Measurements from ENCODE around the gene COL16A1. TPM values are rescaled to one million over a fixed set of nuclear protein-coding genes. Genes with fewer than 3 reads are reported as not detected.
A peak's percentile ranks its signal among the peaks of the same experiment; 100 is the strongest.

COL16A1 gene
- total RNA-seq, 1 experiment from 2014 or later, result 10.3 TPM

DNA sequence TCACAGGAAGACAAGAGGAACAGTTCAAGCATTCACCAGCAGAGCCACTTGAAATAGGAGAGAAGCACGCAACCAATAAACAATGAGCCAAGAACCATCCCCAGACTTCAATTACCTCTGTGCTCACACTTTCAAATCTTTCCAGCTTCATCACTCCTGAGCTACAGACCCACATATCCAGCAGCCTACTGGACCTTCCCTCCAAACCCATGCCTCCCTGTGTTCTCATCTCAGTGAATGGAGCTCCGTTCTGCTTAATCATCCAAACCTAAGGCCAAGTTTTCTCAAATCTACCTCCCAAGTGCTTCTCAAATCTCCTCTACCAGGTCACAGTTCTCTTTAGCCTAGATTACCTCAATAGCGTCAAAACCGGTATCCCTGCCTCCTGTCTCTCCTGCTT lies 62.9 kb downstream of the COL16A1 start:
- no peaks in the 10 kb centered on the region for H3K36me3 ChIP-seq (replicated peaks; ENCODE audit: control insufficient read depth, insufficient read depth, low read length)
- H3K4me3 ChIP-seq (ENCODE audit: insufficient read depth, low read depth, low read length), result no peak overlapping the region
- no peaks in the 10 kb centered on the region for H3K27me3 ChIP-seq (ENCODE audit: control insufficient read depth, insufficient read depth, low read length)
- no peak for DNase-seq

DNA sequence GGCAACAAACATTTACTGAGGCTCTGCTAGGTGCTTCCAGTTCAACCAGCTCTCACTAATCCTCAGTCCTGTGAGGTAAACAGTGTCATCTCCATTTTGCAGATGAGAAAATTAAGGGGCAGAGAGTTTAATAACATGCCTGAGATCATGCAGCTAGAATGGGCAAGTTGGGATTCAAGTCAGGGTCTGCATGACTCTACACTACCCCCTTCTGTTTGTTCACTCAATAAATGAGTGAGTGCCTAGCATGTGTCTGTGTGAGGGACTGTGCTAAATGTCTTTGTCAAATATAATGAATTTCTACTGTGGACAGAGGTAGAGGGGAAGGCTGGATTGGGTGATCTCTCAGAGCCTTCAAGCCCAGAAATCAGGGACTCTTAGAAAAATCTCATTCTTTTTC lies 63.6 kb downstream of the COL16A1 start:
- no peaks in the 10 kb centered on the region for H3K27me3 ChIP-seq (ENCODE audit: control insufficient read depth, insufficient read depth, low read length)
- no peak overlapping the region for H3K4me3 ChIP-seq (ENCODE audit: insufficient read depth, low read depth, low read length)
- no peak for DNase-seq
- H3K36me3 ChIP-seq (replicated peaks; ENCODE audit: control insufficient read depth, insufficient read depth, low read length), result no peaks in the 10 kb centered on the region

DNA sequence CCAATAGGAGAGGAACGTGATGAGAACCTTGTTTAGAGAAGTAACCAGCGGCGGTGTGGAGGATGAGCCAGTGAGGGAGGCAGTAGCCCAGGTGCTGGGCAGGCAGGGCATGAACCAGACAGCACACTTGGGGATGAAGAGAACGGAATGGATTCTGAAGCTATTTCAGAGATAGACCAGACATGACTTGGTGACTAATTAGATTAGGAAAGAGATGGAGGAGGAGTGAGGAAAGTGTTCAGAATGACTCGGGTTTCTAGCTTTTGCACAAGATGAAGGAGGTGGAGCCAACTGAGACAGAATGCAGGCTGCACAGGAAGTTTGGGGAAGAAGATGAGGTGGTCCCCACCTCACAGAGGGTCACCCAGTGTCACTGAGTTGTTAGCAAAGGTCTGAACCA lies 64.3 kb downstream of the COL16A1 start:
- no peak for DNase-seq
- no peaks in the 10 kb centered on the region; the same call in 1 of the 2 replicates for H3K36me3 ChIP-seq (replicated peaks; ENCODE audit: control insufficient read depth, insufficient read depth, low read length)
- no peak overlapping the region for H3K4me3 ChIP-seq (ENCODE audit: insufficient read depth, low read depth, low read length)
- H3K27me3 ChIP-seq (ENCODE audit: control insufficient read depth, insufficient read depth, low read length), result no peaks in the 10 kb centered on the region

DNA sequence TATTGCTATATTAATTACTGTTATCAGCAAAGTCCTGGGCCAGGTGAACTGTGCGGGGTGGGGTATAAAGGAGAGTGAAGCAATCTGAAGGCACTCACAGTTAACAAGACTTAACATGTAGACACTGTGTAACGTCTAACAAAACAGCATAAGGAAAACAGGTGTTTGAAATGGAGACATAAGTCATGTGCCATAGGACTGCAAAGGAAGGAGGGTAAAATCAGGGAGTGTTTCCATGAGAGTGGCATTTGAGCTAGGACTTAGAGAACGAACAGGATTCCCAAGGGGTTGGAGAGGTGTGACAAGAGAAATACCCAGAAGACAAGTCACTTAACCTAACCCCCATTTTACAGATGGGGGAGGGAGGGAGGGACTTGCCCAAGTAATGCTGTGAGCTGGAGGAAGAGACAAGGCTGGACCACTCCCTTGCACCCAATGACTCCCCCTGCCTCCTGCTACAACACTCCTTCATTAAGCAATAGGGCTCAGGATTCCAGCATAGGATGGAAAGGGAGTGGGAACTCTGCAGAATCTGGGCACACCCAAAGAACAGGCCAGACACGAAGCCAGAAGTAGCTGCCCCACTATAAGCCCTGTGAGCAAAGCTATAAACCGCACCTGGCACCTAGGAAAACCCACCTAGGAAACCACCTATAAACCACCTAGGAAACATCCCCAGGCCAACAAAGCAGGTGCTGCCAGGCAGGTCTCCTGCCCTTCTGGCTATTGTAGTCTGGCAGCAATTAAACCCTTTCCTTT lies 65.7 kb downstream of the COL16A1 start:
- no peak overlapping the region for H3K4me3 ChIP-seq (ENCODE audit: insufficient read depth, low read depth, low read length)

DNA sequence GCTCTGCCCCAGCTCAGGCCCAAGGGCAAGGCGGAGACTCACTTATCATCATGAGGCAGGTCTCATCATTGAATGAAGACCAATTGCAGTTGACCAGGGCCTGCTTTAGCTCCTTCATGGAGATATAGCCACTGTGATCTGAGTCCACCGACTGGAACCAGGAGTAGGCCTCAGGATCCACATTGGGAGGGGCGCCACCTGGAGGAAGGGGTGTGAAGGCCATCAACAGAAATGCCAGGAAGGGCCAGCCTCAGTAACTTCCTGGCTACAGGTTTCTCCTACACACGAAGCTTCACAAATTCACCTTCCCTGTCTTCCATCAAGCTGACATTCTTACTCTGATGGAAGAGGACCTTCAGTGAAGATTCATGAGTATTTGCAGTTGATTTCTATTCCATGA lies 70.7 kb downstream of the COL16A1 start:
- Histone ChIP-seq H3K27me3 (ENCODE audit: control insufficient read depth, insufficient read depth, low read length) (no peaks in the 10 kb centered on the region), H3K4me3 (ENCODE audit: insufficient read depth, low read depth, low read length) (no peak overlapping the region), H3K36me3 (replicated peaks; ENCODE audit: control insufficient read depth, insufficient read depth, low read length) (peaks cover 9% of the 10 kb centered on the region)
- DNase-seq, result peak; percentile 78

More for the DNA sequence above, 65.7 kb downstream of the COL16A1 start:
- Histone ChIP-seq H3K36me3 (replicated peaks; ENCODE audit: control insufficient read depth, insufficient read depth, low read length) (no peaks in the 10 kb centered on the region; the same call in 1 of the 2 replicates), H3K27me3 (ENCODE audit: control insufficient read depth, insufficient read depth, low read length) (no peaks in the 10 kb centered on the region)
- DNase-seq, result no peak

DNA sequence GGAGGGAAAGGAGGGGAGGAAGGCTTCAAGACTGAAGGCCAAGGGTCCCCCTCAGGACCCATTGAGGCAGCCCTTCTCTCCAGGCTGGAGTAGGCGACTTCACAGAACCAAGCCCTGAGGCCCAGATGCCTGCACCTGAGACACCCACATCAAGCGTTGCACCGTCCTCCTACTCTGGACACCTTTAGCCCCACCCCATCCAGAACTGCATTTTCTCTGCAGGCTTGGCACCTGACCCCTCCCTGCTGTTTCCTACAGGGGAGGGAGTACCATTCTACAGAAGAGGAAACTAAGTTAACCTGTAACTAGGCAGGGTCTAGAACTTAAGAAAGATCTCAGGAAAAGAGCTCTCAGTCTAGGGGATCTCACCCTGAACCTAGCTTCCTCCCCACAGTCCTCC lies 71.2 kb downstream of the COL16A1 start:
- Histone ChIP-seq H3K27me3 (ENCODE audit: control insufficient read depth, insufficient read depth, low read length) (no peaks in the 10 kb centered on the region), H3K36me3 (replicated peaks; ENCODE audit: control insufficient read depth, insufficient read depth, low read length) (peaks cover 9% of the 10 kb centered on the region), H3K4me3 (ENCODE audit: insufficient read depth, low read depth, low read length) (no peak overlapping the region)
- DNase-seq, result no peak

DNA sequence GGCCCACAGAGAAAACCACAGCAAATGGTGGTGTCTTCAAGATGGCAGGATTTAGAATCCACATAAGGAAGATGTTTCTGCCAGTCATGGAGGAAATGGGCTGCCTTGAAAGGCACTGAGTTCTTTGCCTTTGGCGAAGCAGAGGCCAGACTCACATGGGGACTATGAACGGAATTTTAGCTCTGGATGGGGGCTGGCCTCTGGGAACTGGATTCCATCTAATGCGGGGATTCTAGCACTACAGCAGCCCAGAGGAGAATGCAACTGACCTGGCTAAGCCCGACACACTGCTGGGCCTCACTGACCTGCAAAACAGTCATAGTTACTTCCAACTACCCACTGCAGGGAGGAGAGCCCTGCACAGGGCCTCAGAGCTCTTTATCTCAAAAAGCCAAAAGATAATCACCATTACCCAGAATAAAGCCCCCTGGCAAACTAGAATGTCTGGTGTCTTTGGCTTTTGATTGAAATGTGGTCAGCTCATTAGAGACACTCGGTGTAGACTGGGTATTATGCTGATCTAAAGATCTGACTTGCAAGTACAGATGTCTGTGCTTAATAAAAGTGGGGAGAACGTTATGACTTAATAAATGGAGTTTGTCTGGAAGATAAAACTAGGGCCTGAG lies 74.8 kb downstream of the COL16A1 start:
- H3K27me3 ChIP-seq (ENCODE audit: control insufficient read depth, insufficient read depth, low read length), result no peaks in the 10 kb centered on the region
- peaks cover 9% of the 10 kb centered on the region for H3K36me3 ChIP-seq (replicated peaks; ENCODE audit: control insufficient read depth, insufficient read depth, low read length)
- H3K4me3 ChIP-seq (ENCODE audit: insufficient read depth, low read depth, low read length), result no peak overlapping the region
- no peak for DNase-seq

DNA sequence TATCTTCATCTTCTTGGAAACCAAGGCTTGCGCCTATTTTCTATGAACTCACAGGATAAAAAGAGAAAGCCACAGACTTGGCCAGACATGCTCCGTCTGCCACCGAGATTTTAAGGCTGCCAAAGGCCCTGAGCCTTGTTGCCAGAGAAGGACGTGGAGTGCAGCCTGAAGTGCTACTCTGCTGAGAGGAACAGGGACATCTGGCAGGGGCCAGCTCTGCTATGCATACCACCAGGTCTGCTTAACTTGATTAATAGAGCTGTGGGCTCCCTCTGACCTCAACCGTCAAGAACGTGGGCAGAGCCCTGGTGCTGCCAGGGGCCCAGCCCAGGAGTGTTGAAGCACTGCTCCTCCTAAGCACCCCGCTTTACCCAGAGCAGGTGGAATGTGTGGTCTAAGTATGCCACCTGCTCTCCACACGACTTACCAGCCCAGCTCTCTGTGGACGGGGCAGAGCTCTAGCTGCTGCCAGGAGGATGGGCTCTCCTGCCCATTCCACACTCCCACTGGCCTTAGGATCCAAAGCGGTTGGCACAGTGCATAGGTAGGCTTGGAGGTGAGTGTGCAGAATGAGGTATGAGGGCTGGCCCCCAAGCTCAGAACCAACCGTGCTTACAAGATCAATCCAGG lies 75.8 kb downstream of the COL16A1 start:
- H3K4me3 ChIP-seq (ENCODE audit: insufficient read depth, low read depth, low read length), result no peak overlapping the region
- DNase-seq, result no peak
- H3K36me3 ChIP-seq (replicated peaks; ENCODE audit: control insufficient read depth, insufficient read depth, low read length), result peaks cover 9% of the 10 kb centered on the region

DNA sequence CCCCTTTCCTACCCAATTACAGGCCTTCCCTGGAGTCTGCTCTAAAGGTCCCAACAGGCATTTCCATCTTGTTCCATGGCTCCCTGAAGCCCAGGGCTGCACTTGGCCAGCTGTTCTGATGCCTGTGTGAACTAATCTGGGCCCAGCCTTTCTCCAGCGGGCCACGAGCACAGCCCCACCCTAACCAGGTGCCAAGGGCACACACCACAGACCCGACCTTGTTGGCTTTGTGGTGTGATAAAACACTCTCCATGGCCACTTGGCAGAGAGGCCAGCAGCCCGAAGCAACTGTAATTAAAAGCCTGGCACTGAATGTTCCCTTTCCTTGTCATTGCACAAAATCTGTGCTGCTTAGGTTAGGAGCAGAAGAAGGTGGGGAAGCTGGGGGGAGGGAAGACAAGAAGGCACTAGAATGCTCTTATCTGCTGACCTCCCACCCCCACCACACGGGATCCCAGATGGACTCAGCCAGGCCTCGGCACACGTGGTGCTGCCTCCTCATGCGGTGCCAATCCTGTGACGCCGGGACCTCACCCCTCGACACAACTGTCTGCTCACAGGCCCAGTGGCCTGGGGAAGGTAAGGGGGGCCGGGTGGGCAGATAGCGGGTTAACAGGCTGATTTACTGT lies 76.4 kb downstream of the COL16A1 start:
- DNase-seq, result no peak
- no peaks in the 10 kb centered on the region for H3K27me3 ChIP-seq (ENCODE audit: control insufficient read depth, insufficient read depth, low read length)

More for the DNA sequence above, 75.8 kb downstream of the COL16A1 start:
- H3K27me3 ChIP-seq (ENCODE audit: control insufficient read depth, insufficient read depth, low read length), result no peaks in the 10 kb centered on the region

GRCh38 chr1:31626223-31627207 lies 77.3 kb downstream of the COL16A1 start:
- Histone ChIP-seq H3K36me3 (replicated peaks; ENCODE audit: control insufficient read depth, insufficient read depth, low read length) (peaks cover 6% of the 10 kb centered on the region), H3K4me3 (ENCODE audit: insufficient read depth, low read depth, low read length) (no peak overlapping the region), H3K27me3 (ENCODE audit: control insufficient read depth, insufficient read depth, low read length) (no peaks in the 10 kb centered on the region)
- peak; percentile 61 for DNase-seq

More for the DNA sequence above, 76.4 kb downstream of the COL16A1 start:
- H3K4me3 ChIP-seq (ENCODE audit: insufficient read depth, low read depth, low read length), result no peak overlapping the region
- H3K36me3 ChIP-seq (replicated peaks; ENCODE audit: control insufficient read depth, insufficient read depth, low read length), result peaks cover 9% of the 10 kb centered on the region

GRCh38 chr1:31625561-31626222 lies 78.1 kb downstream of the COL16A1 start:
- DNase-seq, result no peak
- H3K36me3 ChIP-seq (replicated peaks; ENCODE audit: control insufficient read depth, insufficient read depth, low read length), result peaks cover 6% of the 10 kb centered on the region

DNA sequence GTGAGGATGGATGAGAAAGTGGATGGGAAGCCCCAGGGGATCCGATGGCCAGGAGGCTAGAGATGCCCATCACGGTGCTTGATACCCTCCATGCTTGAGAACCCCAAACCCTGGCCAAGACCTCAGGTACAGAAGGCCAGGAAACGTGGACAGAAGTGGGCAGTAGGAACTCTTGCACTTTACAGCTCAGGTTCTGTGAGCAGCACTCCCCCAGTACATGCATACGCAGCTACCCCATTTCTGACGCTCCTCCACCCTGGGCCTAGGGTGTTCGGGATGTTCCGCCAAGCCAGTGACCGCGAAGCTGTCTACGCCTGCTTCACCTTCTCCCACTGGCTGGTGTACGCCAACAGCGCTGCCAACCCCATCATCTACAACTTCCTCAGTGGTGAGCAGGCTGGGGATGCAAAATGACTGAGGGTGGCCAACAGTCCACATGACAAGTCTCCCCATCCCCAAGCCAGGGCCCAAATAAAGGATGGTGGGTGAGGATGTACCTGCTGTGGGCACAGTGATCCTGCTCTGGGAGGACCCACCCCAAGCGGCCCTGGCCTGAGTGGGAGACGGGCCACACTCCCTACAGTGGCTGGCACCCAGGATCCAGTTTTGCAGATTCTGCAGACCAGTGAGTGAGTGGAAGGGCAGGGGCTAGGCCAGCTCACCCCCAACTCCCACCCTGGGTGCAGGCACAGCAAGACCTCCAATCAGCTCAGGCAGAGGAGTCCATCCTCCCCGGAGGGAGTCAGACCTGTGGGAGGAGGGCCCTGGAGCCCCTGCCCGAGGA lies 78.9 kb downstream of the COL16A1 start:
- H3K4me3 ChIP-seq (ENCODE audit: insufficient read depth, low read depth, low read length), result no peak overlapping the region
- peaks cover 3% of the 10 kb centered on the region for H3K36me3 ChIP-seq (replicated peaks; ENCODE audit: control insufficient read depth, insufficient read depth, low read length)
- DNase-seq, result peak; percentile 12
- no peaks in the 10 kb centered on the region for H3K27me3 ChIP-seq (ENCODE audit: control insufficient read depth, insufficient read depth, low read length)

More at GRCh38 chr1:31625561-31626222, 78.1 kb downstream of the COL16A1 start:
- Histone ChIP-seq H3K4me3 (ENCODE audit: insufficient read depth, low read depth, low read length) (no peak overlapping the region), H3K27me3 (ENCODE audit: control insufficient read depth, insufficient read depth, low read length) (no peaks in the 10 kb centered on the region)

GRCh38 chr1:31624309-31624708 lies 79.5 kb downstream of the COL16A1 start:
- DNase-seq, result no peak
- H3K27me3 ChIP-seq (ENCODE audit: control insufficient read depth, insufficient read depth, low read length), result no peaks in the 10 kb centered on the region
- peaks cover 1% of the 10 kb centered on the region; the same call in 1 of the 2 replicates for H3K36me3 ChIP-seq (replicated peaks; ENCODE audit: control insufficient read depth, insufficient read depth, low read length)
- H3K4me3 ChIP-seq (ENCODE audit: insufficient read depth, low read depth, low read length), result no peak overlapping the region

All from H7 (cell line).